DOHH2 (cell line): ENCODE results near the gene NIFK.

Experiments used
- EZH2phosphoT487 ChIP-seq: fragments of 200-600 bp; sonication (generic); IDR thresholded peaks from 2 replicates; pipeline ENCODE4 v1.6.1; 2017; ENCODE audit warnings: borderline replicate concordance, mild to moderate bottlenecking, antibody characterized with exemption, low read length, moderate library complexity, mixed read lengths
- TF ChIP-seq, protein P1 (sequence below): fragments of 200-600 bp; sonication (generic); IDR thresholded peaks from one replicate; pipeline ENCODE4 v1.5.1; 2014; ENCODE audit warnings: antibody characterized with exemption, mild to moderate bottlenecking, low read depth, low read length; ENCODE audit not compliant: poor library complexity, severe bottlenecking

DNA sequence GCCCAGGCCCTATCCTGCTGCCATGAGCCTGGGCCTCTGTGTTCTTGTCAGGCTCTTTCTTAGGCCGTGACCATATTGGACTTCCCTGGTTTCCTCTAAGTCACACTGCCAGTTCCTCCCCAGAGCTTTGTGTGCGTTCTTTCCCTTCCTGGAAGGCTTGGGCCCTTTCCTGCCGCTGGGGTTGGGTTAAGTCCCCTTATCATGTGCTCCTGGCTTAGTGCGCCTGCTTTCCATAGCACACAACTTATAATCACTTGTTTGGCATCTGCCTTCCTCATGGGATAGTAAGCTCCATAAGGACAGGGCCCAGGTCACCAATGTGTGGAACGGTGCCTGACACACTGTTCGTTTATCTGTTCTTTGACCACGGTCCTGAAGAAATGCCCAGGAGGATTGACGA, 31.3 kb downstream of the NIFK start:
- TF ChIP-seq, protein P1, sequence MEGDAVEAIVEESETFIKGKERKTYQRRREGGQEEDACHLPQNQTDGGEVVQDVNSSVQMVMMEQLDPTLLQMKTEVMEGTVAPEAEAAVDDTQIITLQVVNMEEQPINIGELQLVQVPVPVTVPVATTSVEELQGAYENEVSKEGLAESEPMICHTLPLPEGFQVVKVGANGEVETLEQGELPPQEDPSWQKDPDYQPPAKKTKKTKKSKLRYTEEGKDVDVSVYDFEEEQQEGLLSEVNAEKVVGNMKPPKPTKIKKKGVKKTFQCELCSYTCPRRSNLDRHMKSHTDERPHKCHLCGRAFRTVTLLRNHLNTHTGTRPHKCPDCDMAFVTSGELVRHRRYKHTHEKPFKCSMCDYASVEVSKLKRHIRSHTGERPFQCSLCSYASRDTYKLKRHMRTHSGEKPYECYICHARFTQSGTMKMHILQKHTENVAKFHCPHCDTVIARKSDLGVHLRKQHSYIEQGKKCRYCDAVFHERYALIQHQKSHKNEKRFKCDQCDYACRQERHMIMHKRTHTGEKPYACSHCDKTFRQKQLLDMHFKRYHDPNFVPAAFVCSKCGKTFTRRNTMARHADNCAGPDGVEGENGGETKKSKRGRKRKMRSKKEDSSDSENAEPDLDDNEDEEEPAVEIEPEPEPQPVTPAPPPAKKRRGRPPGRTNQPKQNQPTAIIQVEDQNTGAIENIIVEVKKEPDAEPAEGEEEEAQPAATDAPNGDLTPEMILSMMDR: no peak
- no peak for TF ChIP-seq EZH2phosphoT487
